ENCODE data around the gene DNAAF6. TPM values are rescaled to one million over a fixed set of nuclear protein-coding genes. Genes with fewer than 3 reads are reported as not detected.

Gene DNAAF6
- total and polyA plus RNA-seq, 2 donors (not counting 3 experiments of a cell fraction or from before 2014, with no cell fraction given) = not detected

- Histone ChIP-seq H3K9ac (replicated peaks; ENCODE audit: extremely low read depth, insufficient read depth, low read length) (no peak overlapping the region), H3K27ac (ENCODE audit: insufficient read depth, low read depth, low read length) (no peak overlapping the region), H3K9me1 (replicated peaks; ENCODE audit: control insufficient read depth, extremely low read depth, insufficient read depth, low read length) (no peaks in the 10 kb centered on the region), H3K27me3 (ENCODE audit: control insufficient read depth in 2 of 2, insufficient read depth in 2 of 2, low read length in 2 of 2) (peaks cover 0 to 4% of the 10 kb centered on the region in 2 experiments), H4K20me1 (replicated peaks; ENCODE audit: control insufficient read depth, extremely low read depth, insufficient read depth, low read length) (no peaks in the 10 kb centered on the region), H3K9me3 (replicated peaks; ENCODE audit: control insufficient read depth, insufficient read depth, low read length) (no peaks in the 10 kb centered on the region), H3K4me3 (replicated peaks in 1 of 3; ENCODE audit: insufficient read depth in 1 of 3, low read depth in 1 of 3, low read length in 3 of 3) (no peak overlapping the region), H2AFZ (ENCODE audit: low read depth, low read length) (no peak overlapping the region), H3K79me2 (ENCODE audit: control insufficient read depth, insufficient read depth, low read length) (no peaks in the 10 kb centered on the region), H3K4me2 (ENCODE audit: insufficient read depth, low read length) (no peak overlapping the region), H3K4me1 (ENCODE audit: control insufficient read depth, extremely low read depth, insufficient read depth, low read length) (no peaks in the 10 kb centered on the region), H3K36me3 (ENCODE audit: control insufficient read depth in 2 of 2, extremely low read depth in 1 of 2, insufficient read depth in 2 of 2, low read length in 2 of 2) (no peaks in the 10 kb centered on the region)
- ChIA-PET CTCF (no interaction called here), POLR2A (no interaction called here)
- dilution Hi-C loops (cut with MboI; ENCODE audit: extremely low pct_ligation_motif_present, low sequenced_read_pairs) (no loop called here), intact Hi-C loops (cut with micrococcal nuclease) (no loop called here)
- no peak for DNase-seq (ENCODE audit: low read depth, low spot score)
- no peak for FAIRE-seq
- no TSS peak for BruUV-seq (replicated peaks)
- TF ChIP-seq MYC (IDR thresholded peaks at IDR 0.05; ENCODE audit: low read depth, low read length) = no peak
- TF ChIP-seq FOS (IDR thresholded peaks at IDR 0.05; ENCODE audit: borderline replicate concordance, insufficient read depth, low read length) = no peak
- no peak for TF ChIP-seq MAX (IDR thresholded peaks at IDR 0.05; ENCODE audit: insufficient read depth, insufficient read length)
These were observed 7.1 kb downstream of the DNAAF6 start for GRCh38 chrX:107213477-107213876.

- no peak overlapping the region for H3K9ac ChIP-seq (replicated peaks; ENCODE audit: extremely low read depth, insufficient read depth, low read length)
- no peak overlapping the region for H3K4me3 ChIP-seq (replicated peaks in 1 of 3; ENCODE audit: insufficient read depth in 1 of 3, low read depth in 1 of 3, low read length in 3 of 3)
- ChIA-PET CTCF (no interaction called here), POLR2A (no interaction called here)
- no peaks in the 10 kb centered on the region for H3K9me1 ChIP-seq (replicated peaks; ENCODE audit: control insufficient read depth, extremely low read depth, insufficient read depth, low read length)
- dilution Hi-C loops (cut with MboI; ENCODE audit: extremely low pct_ligation_motif_present, low sequenced_read_pairs) (no loop called here), intact Hi-C loops (cut with micrococcal nuclease) (no loop called here)
- no peak overlapping the region for H2AFZ ChIP-seq (ENCODE audit: low read depth, low read length)
- FAIRE-seq (no peak), DNase-seq (ENCODE audit: low read depth, low spot score) (no peak)
- no peaks in the 10 kb centered on the region for H3K9me3 ChIP-seq (replicated peaks; ENCODE audit: control insufficient read depth, insufficient read depth, low read length)
- no peaks in the 10 kb centered on the region for H3K4me1 ChIP-seq (ENCODE audit: control insufficient read depth, extremely low read depth, insufficient read depth, low read length)
- no peak overlapping the region for H3K4me2 ChIP-seq (ENCODE audit: insufficient read depth, low read length)
- TF ChIP-seq MAX (IDR thresholded peaks at IDR 0.05; ENCODE audit: insufficient read depth, insufficient read length) (no peak), POLR2A (IDR thresholded peaks at IDR 0.05; ENCODE audit: low read depth, low read length) (no peak), JUN (IDR thresholded peaks at IDR 0.05; ENCODE audit: borderline replicate concordance, insufficient read depth, insufficient read length, low read depth) (no peak), POLR2AphosphoS5 (IDR thresholded peaks at IDR 0.05; ENCODE audit: insufficient read depth, low read depth, low read length) (no peak), CTCF (IDR thresholded peaks at IDR 0.05; ENCODE audit: extremely low read depth in 1 of 2, insufficient read depth in 1 of 2, low read depth in 1 of 2, low read length in 2 of 2) (no peak), MYC (IDR thresholded peaks at IDR 0.05; ENCODE audit: low read depth, low read length) (no peak), FOS (IDR thresholded peaks at IDR 0.05; ENCODE audit: borderline replicate concordance, insufficient read depth, low read length) (no peak)
- no TSS peak for BruUV-seq (replicated peaks)
- no peaks in the 10 kb centered on the region for H3K79me2 ChIP-seq (ENCODE audit: control insufficient read depth, insufficient read depth, low read length)
- no peak overlapping the region for H3K27ac ChIP-seq (ENCODE audit: insufficient read depth, low read depth, low read length)
- no peaks in the 10 kb centered on the region for H4K20me1 ChIP-seq (replicated peaks; ENCODE audit: control insufficient read depth, extremely low read depth, insufficient read depth, low read length)
- no peaks in the 10 kb centered on the region for H3K27me3 ChIP-seq (ENCODE audit: control insufficient read depth in 2 of 2, insufficient read depth in 2 of 2, low read length in 2 of 2)
- H3K36me3 ChIP-seq (ENCODE audit: control insufficient read depth in 2 of 2, extremely low read depth in 1 of 2, insufficient read depth in 2 of 2, low read length in 2 of 2) = no peaks in the 10 kb centered on the region
These were observed 20.3 kb downstream of the DNAAF6 start for GRCh38 chrX:107226757-107227156.

Data from endothelial cell of umbilical vein (primary cell).